COLO829 (cell line): ENCODE results near the gene OPTC.
"Not testable (repeated sequence)": the region's sequence is repeated elsewhere in the genome, so short reads cannot be mapped to it uniquely, and the experiment has no call there.

Source experiments
- DNase-seq: peaks from one replicate; pipeline ENCODE4 v3.0.0; 2012; ENCODE audit warnings: low spot score

Gene OPTC

GRCh38 chr1:203517426-203518110 is 23.6 kb downstream of the OPTC start:
- no peak for DNase-seq

- not testable (repeated sequence) for DNase-seq
Observed at GRCh38 chr1:203518139-203518538, 24.2 kb downstream of the OPTC start.

GRCh38 chr1:203518541-203518940 is 24.6 kb downstream of the OPTC start:
- no peak for DNase-seq

- no peak for DNase-seq
Observed at GRCh38 chr1:203519053-203519840, 25.3 kb downstream of the OPTC start.

GRCh38 chr1:203519896-203520295 is 25.9 kb downstream of the OPTC start:
- DNase-seq, result no peak

- DNase-seq, result no peak
Observed at GRCh38 chr1:203520315-203520714, 26.4 kb downstream of the OPTC start.

GRCh38 chr1:203521074-203521794 is 27.3 kb downstream of the OPTC start:
- DNase-seq, result no peak

GRCh38 chr1:203521812-203522211 is 27.9 kb downstream of the OPTC start:
- no peak for DNase-seq

- no peak for DNase-seq
Observed at GRCh38 chr1:203522237-203522636, 28.3 kb downstream of the OPTC start.

- no peak for DNase-seq
Observed at GRCh38 chr1:203523667-203524066, 29.7 kb downstream of the OPTC start.

GRCh38 chr1:203524152-203524551 is 30.2 kb downstream of the OPTC start:
- peak; percentile 82 for DNase-seq

GRCh38 chr1:203524824-203525223 is 30.9 kb downstream of the OPTC start:
- DNase-seq, result no peak

GRCh38 chr1:203525685-203526084 is 31.7 kb downstream of the OPTC start:
- no peak for DNase-seq

GRCh38 chr1:203526130-203526529 is 32.2 kb downstream of the OPTC start:
- no peak for DNase-seq

- no peak for DNase-seq
Observed at GRCh38 chr1:203526572-203526971, 32.6 kb downstream of the OPTC start.

GRCh38 chr1:203527013-203527412 is 33.1 kb downstream of the OPTC start:
- no peak for DNase-seq

GRCh38 chr1:203528063-203528462 is 34.1 kb downstream of the OPTC start:
- DNase-seq, result no peak

GRCh38 chr1:203528976-203529835 is 35.3 kb downstream of the OPTC start:
- no peak for DNase-seq

GRCh38 chr1:203531063-203531462 is 37.1 kb downstream of the OPTC start:
- DNase-seq, result no peak

GRCh38 chr1:203534012-203534411 is 40.1 kb downstream of the OPTC start:
- DNase-seq, result no peak

- peak; percentile 86 for DNase-seq
Observed at GRCh38 chr1:203534526-203534925, 40.6 kb downstream of the OPTC start.

GRCh38 chr1:203536575-203536974 is 42.6 kb downstream of the OPTC start:
- no peak for DNase-seq
